Lower lobe of right lung (tissue), 2 donors: ENCODE measurements around the gene VAV2. TPM values are rescaled to one million over a fixed set of nuclear protein-coding genes. Genes with fewer than 3 reads are reported as not detected.

Experiments
- ATAC-seq, 2 donors: fragments of 200-7000 bp; cut with Tn5 transposase; one replicate each; pipeline ENCODE4 v1.9.1; 2020 to 2022; ENCODE audit warnings: mild to moderate bottlenecking in 2 of 2, moderate library complexity in 2 of 2
- DNase-seq: peaks from one replicate; pipeline ENCODE4 v3.0.0-alpha.2; 2020
- H3K27ac ChIP-seq: fragments of 200-600 bp; one replicate; pipeline ENCODE4 v1.8.0; 2022
- H3K27me3 ChIP-seq: fragments of 200-600 bp; one replicate; pipeline ENCODE4 v1.8.0; 2022; ENCODE audit warnings: low read depth
- H3K36me3 ChIP-seq: fragments of 200-600 bp; one replicate; pipeline ENCODE4 v1.8.0; 2022; ENCODE audit warnings: mild to moderate bottlenecking
- H3K4me1 ChIP-seq: fragments of 200-600 bp; one replicate; pipeline ENCODE4 v1.8.0; 2022
- H3K4me3 ChIP-seq: fragments of 200-600 bp; one replicate; pipeline ENCODE4 v1.8.0; 2022; ENCODE audit warnings: mild to moderate bottlenecking
- H3K9me3 ChIP-seq: fragments of 200-600 bp; one replicate; pipeline ENCODE4 v1.8.0; 2022
- intact Hi-C: fragments of 100-400 bp; cut with DNase I; formaldehyde crosslinking; loops from one replicate; pipeline ENCODE4 v1.11.0; 2022
- total RNA-seq: library from RNA; stranded (reverse); fragmentation: NEBNext Ultra II Directional; extraction: Animal tissue kit (Norgen Biotek cat#: 25700); gene quantifications from one replicate; pipeline ENCODE4 v1.2.1, GENCODE V29; 2021
- TF ChIP-seq, protein P1 (sequence below): fragments of 200-600 bp; IDR thresholded peaks from one replicate; pipeline ENCODE4 v1.8.0; 2022; ENCODE audit warnings: antibody characterized with exemption, mild to moderate bottlenecking
- donor health status: DM: no; HTN: yes; CAD: no; lungs with severe emphysema.

The VAV2 gene
- total RNA-seq, 1 donor from 2014 or later = 26.9 TPM

- TF ChIP-seq, protein P1, sequence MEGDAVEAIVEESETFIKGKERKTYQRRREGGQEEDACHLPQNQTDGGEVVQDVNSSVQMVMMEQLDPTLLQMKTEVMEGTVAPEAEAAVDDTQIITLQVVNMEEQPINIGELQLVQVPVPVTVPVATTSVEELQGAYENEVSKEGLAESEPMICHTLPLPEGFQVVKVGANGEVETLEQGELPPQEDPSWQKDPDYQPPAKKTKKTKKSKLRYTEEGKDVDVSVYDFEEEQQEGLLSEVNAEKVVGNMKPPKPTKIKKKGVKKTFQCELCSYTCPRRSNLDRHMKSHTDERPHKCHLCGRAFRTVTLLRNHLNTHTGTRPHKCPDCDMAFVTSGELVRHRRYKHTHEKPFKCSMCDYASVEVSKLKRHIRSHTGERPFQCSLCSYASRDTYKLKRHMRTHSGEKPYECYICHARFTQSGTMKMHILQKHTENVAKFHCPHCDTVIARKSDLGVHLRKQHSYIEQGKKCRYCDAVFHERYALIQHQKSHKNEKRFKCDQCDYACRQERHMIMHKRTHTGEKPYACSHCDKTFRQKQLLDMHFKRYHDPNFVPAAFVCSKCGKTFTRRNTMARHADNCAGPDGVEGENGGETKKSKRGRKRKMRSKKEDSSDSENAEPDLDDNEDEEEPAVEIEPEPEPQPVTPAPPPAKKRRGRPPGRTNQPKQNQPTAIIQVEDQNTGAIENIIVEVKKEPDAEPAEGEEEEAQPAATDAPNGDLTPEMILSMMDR = no peak
- H3K4me3 ChIP-seq = no peak overlapping the region
- intact Hi-C loops = no loop called here
- H3K27ac ChIP-seq = no peak overlapping the region
- H3K27me3 ChIP-seq = no peaks in the 10 kb centered on the region
- no peak for DNase-seq
- ATAC-seq = no peak
- no peaks in the 10 kb centered on the region for H3K9me3 ChIP-seq
- H3K36me3 ChIP-seq = peaks cover 3% of the 10 kb centered on the region
- no peaks in the 10 kb centered on the region for H3K4me1 ChIP-seq
These were observed 193.0 kb downstream of the VAV2 start for GRCh38 chr9:133799106-133799505.

GRCh38 chr9:133798160-133798559 is 194.0 kb downstream of the VAV2 start:
- H3K4me1 ChIP-seq = peaks cover 4% of the 10 kb centered on the region
- intact Hi-C loops = no loop called here
- peaks cover 4% of the 10 kb centered on the region for H3K36me3 ChIP-seq
- ATAC-seq (no peak), DNase-seq (no peak)
- H3K4me3 ChIP-seq = no peak overlapping the region
- H3K9me3 ChIP-seq = no peaks in the 10 kb centered on the region
- H3K27me3 ChIP-seq = no peaks in the 10 kb centered on the region
- TF ChIP-seq, protein P1 = no peak
- H3K27ac ChIP-seq = no peak overlapping the region

GRCh38 chr9:133797406-133798105 is 194.6 kb downstream of the VAV2 start:
- TF ChIP-seq, protein P1 = no peak
- no peaks in the 10 kb centered on the region for H3K27me3 ChIP-seq
- peaks cover 4% of the 10 kb centered on the region for H3K36me3 ChIP-seq
- ATAC-seq (no peak), DNase-seq (no peak)
- H3K4me1 ChIP-seq = peaks cover 10% of the 10 kb centered on the region
- intact Hi-C loops = no loop called here
- no peaks in the 10 kb centered on the region for H3K9me3 ChIP-seq
- no peak overlapping the region for H3K4me3 ChIP-seq
- H3K27ac ChIP-seq = no peak overlapping the region

- H3K36me3 ChIP-seq = peaks cover 4% of the 10 kb centered on the region
- ATAC-seq (no peak), DNase-seq (no peak)
- intact Hi-C loops = no loop called here
- H3K27ac ChIP-seq = no peak overlapping the region
- H3K4me3 ChIP-seq = no peak overlapping the region
- H3K9me3 ChIP-seq = no peaks in the 10 kb centered on the region
- TF ChIP-seq, protein P1 = no peak
- H3K27me3 ChIP-seq = no peaks in the 10 kb centered on the region
- peaks cover 10% of the 10 kb centered on the region for H3K4me1 ChIP-seq
These were observed 195.6 kb downstream of the VAV2 start for GRCh38 chr9:133796562-133796961.

- peaks cover 12% of the 10 kb centered on the region for H3K36me3 ChIP-seq
- intact Hi-C loops = no loop called here
- no peaks in the 10 kb centered on the region for H3K9me3 ChIP-seq
- no peak for DNase-seq
- TF ChIP-seq, protein P1 = no peak
- H3K27ac ChIP-seq = no peak overlapping the region
- H3K4me3 ChIP-seq = no peak overlapping the region
- H3K4me1 ChIP-seq = peaks cover 16% of the 10 kb centered on the region
- no peak for ATAC-seq
- H3K27me3 ChIP-seq = no peaks in the 10 kb centered on the region
These were observed 197.1 kb downstream of the VAV2 start for GRCh38 chr9:133795049-133795448.
